K562 (cell line): Measurements from ENCODE around the gene SRPRA. TPM values are rescaled to one million over a fixed set of nuclear protein-coding genes. Genes with fewer than 3 reads are reported as not detected.

Source experiments
- BHLHE40 ChIP-seq: IDR thresholded peaks from 2 replicates; pipeline ENCODE4 v1.6.1; 2011; ENCODE audit warnings: low read length, improper control_type of control experiment
- CTCF ChIP-seq, 3 experiments: IDR thresholded peaks in 2 of 3; conservative IDR thresholded peaks in 1 of 3; 2 replicates each; pipeline ENCODE4 v1.5.1; 2011 to 2012; ENCODE audit warnings: low read length in 3 of 3, mild to moderate bottlenecking in 3 of 3, control low read depth in 2 of 3, improper control_type of control experiment in 1 of 3, inconsistent platforms in 1 of 3, low read depth in 1 of 3, mixed read lengths in 1 of 3, moderate library complexity in 1 of 3; ENCODE audit not compliant: insufficient read depth in 2 of 3
- E2F1 ChIP-seq: sonication (generic); formaldehyde crosslinking; IDR thresholded peaks from 2 replicates; pipeline ENCODE4 v1.8.1; 2023; ENCODE audit warnings: mild to moderate bottlenecking, missing genetic modification reagents, moderate library complexity
- ETV5 ChIP-seq: sonication (generic); formaldehyde crosslinking; IDR thresholded peaks from 2 replicates; pipeline ENCODE4 v1.4.0; 2020; ENCODE audit warnings: low read depth, mild to moderate bottlenecking, missing genetic modification reagents
- GABPB2 ChIP-seq: fragments of 250-450 bp; sonication (Bioruptor Pico); conservative IDR thresholded peaks from 2 replicates; pipeline ENCODE4 v1.5.1; 2021; ENCODE audit warnings: mild to moderate bottlenecking
- MITF ChIP-seq: IDR thresholded peaks from 2 replicates; pipeline ENCODE4 v1.6.1; 2014; ENCODE audit warnings: antibody characterized with exemption
- PHF8 ChIP-seq: fragments of 200-600 bp; sonication (generic); IDR thresholded peaks from 2 replicates; pipeline ENCODE4 v1.6.1; 2012; ENCODE audit warnings: mixed run types, mild to moderate bottlenecking, inconsistent platforms, low read length, moderate library complexity, borderline replicate concordance
- YY1 ChIP-seq, 3 experiments: IDR thresholded peaks; 2 replicates each; pipeline ENCODE4 v1.6.1; 2011; ENCODE audit warnings: low read length in 2 of 3, mild to moderate bottlenecking in 2 of 3, moderate library complexity in 2 of 3, borderline replicate concordance in 1 of 3, control low read depth in 1 of 3, low read depth in 1 of 3; ENCODE audit not compliant: insufficient read depth in 3 of 3, insufficient replicate concordance in 2 of 3, control insufficient read depth in 1 of 3, insufficient read length in 1 of 3; ENCODE audit errors: extremely low read depth in 1 of 3
- ZNF224 ChIP-seq: sonication (generic); formaldehyde crosslinking; IDR thresholded peaks from 2 replicates; pipeline ENCODE4 v1.8.0; 2022; ENCODE audit warnings: mild to moderate bottlenecking, missing genetic modification reagents
- ZNF395 ChIP-seq: fragments of 200-800 bp; sonication (Bioruptor generic); IDR thresholded peaks from 2 replicates; pipeline ENCODE4 v1.6.1; 2017; ENCODE audit warnings: missing genetic modification characterization, missing compliant biosample characterization
- polyA plus RNA-seq, 8 experiments: library from polyadenylated mRNA; depleted of rRNA in 4 of 8; stranded (reverse) in 5 of 8; unstranded in 3 of 8; fragments of >200 nt; fragmentation: Nextera tagmentation in 2 of 8; fragmentation: Illumina TruSeq in 1 of 8; extraction: Ambion mirVana in 2 of 8; extraction: Trizol in 1 of 8; gene quantifications; 2 replicates each; pipeline versions ENCODE4 v1.2.1 to v1.2.3, GENCODE V29; 2011 to 2014; ENCODE audit warnings: inconsistent platforms in 1 of 8, missing spikeins in 1 of 8
- total RNA-seq, 7 experiments: library from RNA; depleted of rRNA in 6 of 7; stranded (reverse); fragments of >200 nt in 6 of 7; fragmentation: Illumina TruSeq in 2 of 7; extraction: Trizol in 2 of 7; gene quantifications; 2 replicates each; pipeline versions ENCODE4 v1.2.1 to v1.2.3, GENCODE V29; 2011 to 2021; ENCODE audit warnings: low replicate concordance in 1 of 7

Gene SRPRA
- total and polyA plus RNA-seq, 9 of the 15 experiments (the other 6 are each of a cell fraction or from before 2014, with no cell fraction given): 33.5 to 124 (median 80.0) TPM

DNA sequence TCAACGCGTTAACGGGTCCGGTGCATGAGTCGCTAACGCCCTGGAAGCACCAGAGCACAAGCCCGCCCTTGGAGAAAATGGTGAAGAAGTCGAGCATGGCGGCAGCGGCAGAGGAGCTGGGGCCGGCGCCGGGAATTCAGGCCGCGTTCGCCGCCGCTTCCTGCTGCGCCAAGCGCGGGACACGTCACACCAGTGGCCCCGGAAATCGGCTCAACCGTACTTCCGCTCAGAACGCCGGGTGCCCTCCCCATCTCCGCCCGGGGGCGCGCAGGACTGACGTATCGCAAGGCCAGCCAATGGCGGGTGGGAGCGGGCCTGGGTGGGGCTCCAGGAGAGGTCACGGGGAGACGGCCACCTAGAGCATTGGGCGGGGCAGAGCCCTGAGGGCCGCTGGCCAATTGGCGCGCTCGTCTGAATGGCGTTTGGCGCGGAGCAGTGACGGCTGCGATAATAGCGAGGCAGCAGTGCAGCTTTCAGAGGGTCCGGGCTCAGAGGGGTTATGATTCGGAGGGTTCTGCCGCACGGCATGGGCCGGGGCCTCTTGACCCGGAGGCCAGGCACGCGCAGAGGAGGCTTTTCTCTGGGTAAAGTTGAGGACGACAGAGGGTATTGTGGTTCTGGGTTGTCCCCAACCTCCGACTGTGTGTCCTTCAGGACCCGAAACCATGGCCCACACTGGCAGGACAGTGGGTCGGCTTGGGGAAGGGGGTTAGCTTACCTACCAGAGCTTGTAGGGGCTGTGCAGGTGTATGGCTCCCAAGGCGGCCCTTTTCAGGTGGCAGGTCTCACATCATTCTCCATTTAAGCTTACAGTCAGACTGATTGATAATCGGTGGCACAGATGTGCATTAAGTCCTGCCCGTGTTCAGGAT is at the start of gene SRPRA, which contains the start of gene FOXRED1 (continued):
- peak; percentile 90 for TF ChIP-seq E2F1
- peak; percentile 97 for TF ChIP-seq PHF8
- TF ChIP-seq YY1 (IDR thresholded peaks at IDR 0.05; ENCODE audit: borderline replicate concordance in 1 of 3, control insufficient read depth in 1 of 3, extremely low read depth in 1 of 3, insufficient read depth in 3 of 3, insufficient read length in 1 of 3, insufficient replicate concordance in 2 of 3, low read depth in 1 of 3, low read length in 2 of 3): peak; percentile 15 to 88 (median 81)
- TF ChIP-seq CTCF (IDR thresholded peaks at IDR 0.05 in 2 of 3, conservative IDR thresholded peaks at IDR 0.05 in 1 of 3; ENCODE audit: insufficient read depth in 2 of 3, low read depth in 1 of 3, low read length in 3 of 3): 0 out of 6 replicates have a peak, but pooled peaks of 1 of the 3 experiments have one; percentile 5
- TF ChIP-seq ZNF395: peak; percentile 96
- TF ChIP-seq BHLHE40: peak; percentile 49; the same call in 1 of the 2 replicates
- 0 out of 2 replicates have a peak, but pooled peaks have one; percentile 36 for TF ChIP-seq MITF
- no peak for TF ChIP-seq GABPB2 (CRISPR knock-in tag)
- TF ChIP-seq ETV5: peak; percentile 94
- no peak for TF ChIP-seq ZNF224
